GM12892 (cell line): ENCODE data around the gene HES4.

Experiments
- POLR2A ChIP-seq: IDR thresholded peaks from 2 replicates; pipeline ENCODE4 v1.6.1; 2011; ENCODE audit warnings: low read depth, low read length, control low read depth
- POLR2AphosphoS5 ChIP-seq: IDR thresholded peaks from 2 replicates; pipeline ENCODE4 v1.6.1; 2011; ENCODE audit warnings: low read depth, low read length, control low read depth

DNA sequence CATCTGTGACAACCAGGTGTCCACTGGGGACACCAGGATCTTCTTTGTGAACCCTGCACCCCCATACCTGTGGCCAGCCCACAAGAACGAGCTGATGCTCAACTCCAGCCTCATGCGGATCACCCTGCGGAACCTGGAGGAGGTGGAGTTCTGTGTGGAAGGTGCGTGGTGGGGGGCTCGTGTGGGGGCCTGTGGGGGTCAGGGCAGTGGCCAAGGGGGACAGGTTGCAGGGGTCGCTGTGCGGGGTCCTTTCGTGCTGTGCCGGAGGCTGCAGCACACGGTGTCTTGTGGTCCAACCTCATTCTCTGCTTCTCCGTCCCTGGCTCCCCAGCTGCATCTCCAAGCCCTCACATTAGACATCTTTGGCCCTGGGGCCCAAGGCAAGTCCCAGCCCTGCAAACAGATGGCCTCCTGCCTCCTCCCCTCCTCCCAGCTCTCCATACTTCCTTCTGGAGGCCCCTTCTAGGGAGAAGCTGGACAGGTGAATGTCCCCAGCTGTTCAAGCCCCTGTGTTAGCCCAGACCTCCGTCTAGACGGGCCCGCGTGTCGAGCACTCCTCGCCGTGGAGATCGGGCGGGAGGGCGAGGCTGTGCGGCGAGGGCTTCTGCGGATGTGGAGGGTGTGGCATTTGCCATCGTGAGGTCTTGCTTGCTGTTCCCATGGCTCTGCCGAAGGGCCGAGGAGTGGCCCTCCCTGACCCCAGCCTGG lies 22.6 kb upstream of the HES4 start:
- TF ChIP-seq POLR2A (no peak), POLR2AphosphoS5 (no peak)
